GM18519 (cell line): Measurements from ENCODE around the gene SLC37A1.
"Not testable (repeated sequence)": the region's sequence is repeated elsewhere in the genome, so short reads cannot be mapped to it uniquely, and the experiment has no call there.

Source experiments
- ATAC-seq: cut with Tn5 transposase; IDR thresholded peaks from one replicate; pipeline ENCODE4 v1.9.1; 2021; ENCODE audit warnings: mild to moderate bottlenecking, moderate library complexity; ENCODE audit not compliant: unreplicated experiment, low FRiP score

Gene SLC37A1

DNA sequence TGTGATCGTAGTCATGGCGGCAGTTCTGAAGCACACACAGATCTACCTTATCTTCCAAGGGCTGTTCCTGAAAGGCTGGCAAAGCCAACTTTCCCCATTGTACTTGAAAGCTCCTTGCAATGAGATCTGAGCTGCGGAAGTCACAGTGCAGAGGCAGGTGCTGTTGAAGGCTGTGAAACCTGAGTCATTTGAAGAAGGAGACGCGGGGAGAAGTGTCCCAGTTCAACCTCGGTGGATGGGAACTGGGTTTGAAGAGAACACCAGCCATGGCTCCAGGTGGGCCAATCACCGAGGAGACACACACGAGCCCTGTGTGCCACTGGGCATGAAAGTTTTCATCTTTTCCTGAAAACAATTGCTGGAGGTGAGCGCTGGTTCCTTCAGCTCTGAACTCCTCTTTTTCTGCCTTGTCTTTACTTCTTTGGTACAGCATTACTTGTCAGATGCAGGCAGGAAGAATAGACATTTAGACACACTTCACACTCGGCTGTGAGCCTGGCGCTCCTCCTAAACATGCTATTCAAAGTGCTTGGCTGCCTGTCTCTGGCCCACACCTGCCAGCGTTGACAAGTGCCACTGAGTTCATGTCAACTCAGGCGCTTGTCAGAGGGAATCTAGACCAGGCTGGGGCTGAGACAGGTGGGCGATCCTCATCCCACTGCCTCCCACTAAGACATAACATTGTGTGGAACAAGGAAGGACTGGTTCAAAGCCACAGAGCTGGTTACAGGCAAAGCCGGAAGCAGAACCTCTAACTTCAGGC, 114.1 kb downstream of the SLC37A1 start:
- ATAC-seq = no peak

DNA sequence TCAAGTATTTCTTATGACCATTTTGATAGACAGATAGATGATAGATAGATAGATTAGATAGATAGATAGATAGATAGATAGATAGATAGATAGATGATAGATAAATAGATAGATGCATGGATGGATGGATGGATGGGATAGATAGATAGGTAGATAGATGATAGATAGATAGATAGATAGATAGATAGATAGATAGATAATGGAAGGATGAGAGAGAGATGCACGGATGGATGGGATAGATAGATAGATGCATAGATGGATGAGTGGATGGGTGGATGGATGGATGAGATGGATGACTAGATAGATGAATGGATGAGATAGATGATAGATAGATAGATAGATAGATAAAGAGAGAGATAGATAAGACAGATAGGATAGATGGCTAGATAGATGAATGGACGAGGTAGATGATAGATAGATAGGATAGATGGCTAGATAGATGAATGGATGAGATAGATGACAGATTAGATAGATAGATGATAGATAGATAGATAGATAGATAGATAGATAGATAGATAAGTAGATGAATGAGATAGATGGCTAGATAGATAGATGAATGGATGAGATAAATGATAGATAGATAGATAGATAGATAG, 114.9 kb downstream of the SLC37A1 start:
- not testable (repeated sequence) for ATAC-seq

DNA sequence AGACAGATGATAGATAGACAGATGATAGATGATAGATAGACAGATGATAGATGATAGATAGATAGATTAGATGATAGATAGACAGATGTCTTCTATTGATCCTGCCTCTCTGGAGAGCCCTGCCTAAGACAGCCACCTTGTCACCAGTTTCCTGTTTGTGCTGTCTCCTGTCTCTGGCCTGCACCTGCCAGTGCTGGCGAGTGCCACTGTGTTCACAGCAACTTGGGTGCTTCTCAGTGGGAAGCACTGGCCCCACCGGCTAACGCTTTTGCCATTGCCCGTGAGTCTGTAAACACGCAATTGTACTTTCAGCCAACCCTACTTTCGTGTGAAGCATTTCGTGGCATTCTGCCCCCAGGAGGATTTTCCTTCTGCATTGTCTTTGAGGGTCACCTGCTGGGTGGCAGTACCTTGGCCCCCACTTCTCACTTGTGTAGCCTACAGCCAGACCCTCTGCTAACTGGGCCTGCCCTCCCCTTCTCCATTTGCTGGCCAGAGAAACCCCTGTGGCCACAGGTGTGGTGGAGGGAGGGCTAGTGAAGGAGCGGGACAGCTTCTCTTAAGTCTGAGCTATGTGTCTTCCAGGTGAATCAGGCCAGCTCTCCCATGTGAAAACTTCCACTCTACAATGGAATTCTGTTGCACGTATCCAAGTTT, 116.4 kb downstream of the SLC37A1 start:
- ATAC-seq = no peak

DNA sequence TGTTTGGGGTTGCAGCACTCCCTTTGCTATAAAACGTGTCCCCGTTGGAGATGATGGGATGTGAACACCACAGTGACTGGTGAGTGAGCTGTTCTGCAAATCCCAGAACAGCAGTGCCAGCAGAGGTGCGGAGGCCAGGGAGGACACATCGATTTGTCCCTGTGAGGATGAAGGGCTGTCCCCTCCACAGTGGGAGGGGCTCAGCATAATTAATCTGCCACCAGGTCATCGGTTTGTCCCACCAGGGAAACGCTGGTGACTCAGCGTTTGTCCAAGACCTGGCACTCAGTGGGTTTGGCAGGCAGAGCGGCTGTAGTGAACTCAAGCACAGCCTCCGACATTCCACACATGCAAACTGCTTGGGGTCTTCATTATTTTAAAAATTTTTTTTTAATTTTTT, 117.0 kb downstream of the SLC37A1 start:
- no peak for ATAC-seq
